Activated CD4-positive, alpha-beta T cell treated with anti-CD3 and anti-CD28 coated beads, Interleukin-2, amount 50 U/mL, for 4 hours (primary cell): ENCODE results near the gene TPPP.

Source experiments
- DNase-seq, 2 experiments: peaks; one replicate each; pipeline ENCODE4 v3.0.0-alpha.2; 2020

The TPPP gene

DNA sequence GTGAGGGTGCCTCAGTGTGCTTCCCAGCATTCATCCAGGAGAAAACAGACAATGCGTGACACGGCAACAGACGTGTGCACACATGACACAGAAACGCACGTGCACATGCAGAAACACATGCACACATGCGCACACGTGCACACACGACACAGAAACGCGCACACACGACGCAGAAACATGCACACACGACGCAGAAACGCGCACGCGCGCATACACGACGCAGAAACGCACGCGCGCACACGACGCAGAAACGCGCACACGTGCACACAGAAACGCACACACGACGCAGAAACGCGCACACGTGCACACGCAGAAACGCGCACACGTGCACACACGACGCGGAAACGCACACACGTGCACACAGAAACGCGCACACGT is 16.5 kb downstream of the TPPP start:
- DNase-seq, result no peak

DNA sequence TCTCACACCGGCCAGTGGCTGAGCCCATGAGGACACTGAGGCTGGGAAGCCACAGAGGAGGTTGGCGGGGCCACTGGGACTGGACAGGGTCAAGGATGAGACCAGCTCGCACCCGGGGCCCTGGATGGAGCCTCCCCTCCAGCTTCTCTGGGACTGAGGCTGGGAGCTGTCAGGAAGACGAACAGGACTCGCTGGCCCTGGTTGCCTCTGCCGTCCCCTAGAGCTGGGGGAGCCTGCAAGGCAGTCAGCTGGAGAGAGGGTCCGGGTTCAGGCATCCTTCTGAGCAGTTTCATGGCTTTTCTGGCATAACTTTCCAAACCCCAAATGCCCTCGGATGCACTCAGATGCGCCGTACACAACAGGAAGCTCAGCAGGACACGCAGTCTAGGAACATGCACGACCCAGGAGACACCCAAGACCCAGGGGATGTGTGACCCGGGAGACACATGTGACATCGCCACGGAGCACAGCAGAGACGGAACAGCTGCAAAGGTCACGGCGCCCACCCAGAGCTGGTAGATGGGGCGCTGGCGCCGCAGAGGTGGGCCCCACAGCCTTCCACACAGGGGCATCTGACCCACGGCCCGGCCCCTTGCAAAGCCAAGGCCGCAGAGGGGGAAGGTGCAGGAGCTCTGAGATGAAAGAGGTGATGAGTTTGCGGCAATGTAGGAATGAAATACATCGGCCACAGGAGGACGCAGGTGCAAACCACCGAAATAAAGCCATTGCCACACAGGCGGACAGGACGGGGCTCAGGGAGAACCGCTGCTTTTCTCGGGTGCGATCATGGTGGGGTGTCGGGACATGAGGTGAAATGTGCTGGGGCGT is 17.1 kb downstream of the TPPP start:
- DNase-seq, result no peak

DNA sequence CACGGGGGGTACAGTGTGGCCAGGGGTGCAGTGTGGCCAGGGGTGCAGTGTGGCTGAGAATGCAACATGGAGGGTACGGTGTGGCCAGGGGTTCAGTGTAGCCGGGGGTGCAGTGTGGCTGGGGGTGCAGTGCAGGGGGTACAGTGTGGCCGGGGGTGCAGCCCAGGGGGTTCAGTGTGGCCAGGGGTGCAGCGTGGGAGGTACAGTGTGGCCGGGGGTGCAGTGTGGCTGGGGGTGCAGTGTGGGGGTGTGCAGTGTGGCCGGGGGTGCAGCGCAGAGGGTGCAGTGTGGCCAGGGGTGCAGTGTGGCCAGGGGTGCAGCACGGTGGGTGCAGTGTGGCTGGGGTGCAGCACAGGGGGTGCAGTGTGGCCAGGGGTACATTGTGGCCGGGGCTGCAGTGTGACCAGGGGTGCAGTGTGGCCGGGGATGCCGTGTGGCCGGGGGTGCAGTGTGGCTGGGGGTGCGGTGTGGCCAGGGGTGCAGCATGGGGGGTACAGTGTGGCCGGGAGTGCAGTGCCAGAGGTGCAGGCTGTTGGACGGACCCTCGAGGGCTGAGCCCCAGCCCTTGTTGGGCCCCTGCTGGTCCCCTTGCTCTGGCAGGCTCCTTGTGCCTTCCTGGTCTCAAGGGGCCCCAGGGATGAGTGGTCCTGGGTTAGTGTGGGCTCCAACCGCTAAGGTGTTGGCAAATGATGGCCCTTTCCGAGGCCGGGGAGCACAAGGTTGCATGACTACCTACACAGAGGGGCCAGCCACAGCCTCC is 17.9 kb downstream of the TPPP start:
- DNase-seq, result no peak

DNA sequence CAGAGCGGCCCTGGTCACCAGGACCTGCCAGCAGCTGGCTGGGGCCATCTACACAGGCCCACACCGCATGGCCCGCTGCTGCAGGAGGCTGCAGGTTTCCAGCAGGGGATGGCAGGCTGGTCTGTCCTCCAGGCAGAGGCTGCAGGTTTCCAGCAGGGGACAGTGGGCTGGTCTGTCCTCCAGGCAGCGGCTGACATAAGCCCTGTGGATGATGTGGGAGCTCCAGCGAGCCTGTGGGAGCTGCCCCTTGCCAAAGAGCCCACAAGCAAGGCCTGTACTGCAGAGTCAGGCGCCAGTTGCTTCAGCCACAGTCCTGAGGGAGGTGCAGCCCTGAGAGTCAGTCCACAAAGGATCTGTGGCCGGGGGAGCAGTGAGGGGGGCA is 18.5 kb downstream of the TPPP start:
- no peak for DNase-seq

DNA sequence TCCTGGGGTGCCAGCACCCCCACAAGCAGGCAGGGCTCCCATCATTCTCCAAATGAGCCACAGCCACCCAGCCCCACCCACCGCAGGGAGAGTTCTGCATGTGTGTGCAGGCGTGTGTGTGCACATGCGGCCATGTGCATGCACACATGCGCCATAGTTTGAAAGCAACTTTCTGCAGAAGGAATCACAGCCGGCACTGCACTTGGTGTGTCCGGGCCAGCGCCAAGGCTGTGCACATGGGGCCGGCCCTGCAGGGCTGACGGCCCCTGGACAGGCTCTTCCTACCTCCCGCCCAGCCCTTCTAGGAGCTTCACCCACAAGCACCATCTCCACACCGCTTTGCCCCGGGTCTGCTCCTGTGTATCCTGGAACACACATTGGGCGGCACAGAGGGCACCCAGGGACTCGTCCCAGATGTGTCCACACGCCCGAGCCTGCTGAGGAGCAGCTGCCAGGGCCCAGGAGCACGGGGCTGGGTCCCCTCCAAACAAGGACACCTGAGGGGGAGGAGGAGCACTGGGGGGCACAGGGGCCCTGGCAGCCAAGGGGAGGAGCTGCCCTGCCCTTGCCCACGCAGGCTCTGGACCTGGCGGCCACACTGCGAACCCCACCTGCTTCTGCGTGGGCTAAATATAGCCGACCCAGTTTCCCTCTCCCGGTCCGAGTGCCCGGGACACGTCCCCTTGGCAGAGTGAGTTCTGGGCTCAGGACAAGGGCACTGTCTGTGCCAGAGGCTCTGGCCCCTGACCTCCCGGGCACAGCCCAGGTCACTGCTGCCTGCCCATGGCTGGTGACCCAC is 19.1 kb downstream of the TPPP start:
- no peak for DNase-seq

DNA sequence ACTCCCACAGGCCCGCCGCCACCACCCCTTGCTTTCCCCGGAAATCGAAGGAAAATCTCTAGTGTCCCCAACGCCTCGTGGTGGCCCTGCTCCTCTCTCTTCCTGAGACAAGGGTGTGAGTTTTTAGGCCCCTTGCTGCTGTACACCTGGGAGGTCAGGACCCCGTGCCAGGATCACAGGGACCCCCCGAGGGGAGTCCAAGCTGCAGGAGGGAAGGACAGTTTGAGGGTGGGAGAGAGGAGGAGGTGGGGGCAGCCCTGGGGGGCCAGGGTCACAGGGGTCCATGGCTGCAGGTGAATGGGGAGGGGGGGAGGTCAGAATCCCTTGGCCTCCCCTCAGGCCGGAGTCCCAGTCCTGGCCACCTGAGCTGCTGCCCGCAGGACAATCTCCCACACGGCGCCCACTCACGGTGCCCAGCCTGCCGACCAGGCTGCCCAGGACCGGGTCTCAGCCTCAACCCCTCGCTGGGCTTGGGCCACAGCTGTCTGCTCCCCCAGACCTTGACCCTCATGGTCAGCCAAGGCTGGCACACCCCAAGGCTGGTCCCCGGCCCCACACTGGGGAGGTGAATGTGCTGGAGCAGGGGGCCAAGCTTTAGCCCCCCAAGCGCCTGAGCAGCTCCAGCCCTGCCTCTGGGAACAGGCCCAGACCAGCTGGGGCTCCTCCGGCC is 19.9 kb downstream of the TPPP start:
- DNase-seq, result no peak

DNA sequence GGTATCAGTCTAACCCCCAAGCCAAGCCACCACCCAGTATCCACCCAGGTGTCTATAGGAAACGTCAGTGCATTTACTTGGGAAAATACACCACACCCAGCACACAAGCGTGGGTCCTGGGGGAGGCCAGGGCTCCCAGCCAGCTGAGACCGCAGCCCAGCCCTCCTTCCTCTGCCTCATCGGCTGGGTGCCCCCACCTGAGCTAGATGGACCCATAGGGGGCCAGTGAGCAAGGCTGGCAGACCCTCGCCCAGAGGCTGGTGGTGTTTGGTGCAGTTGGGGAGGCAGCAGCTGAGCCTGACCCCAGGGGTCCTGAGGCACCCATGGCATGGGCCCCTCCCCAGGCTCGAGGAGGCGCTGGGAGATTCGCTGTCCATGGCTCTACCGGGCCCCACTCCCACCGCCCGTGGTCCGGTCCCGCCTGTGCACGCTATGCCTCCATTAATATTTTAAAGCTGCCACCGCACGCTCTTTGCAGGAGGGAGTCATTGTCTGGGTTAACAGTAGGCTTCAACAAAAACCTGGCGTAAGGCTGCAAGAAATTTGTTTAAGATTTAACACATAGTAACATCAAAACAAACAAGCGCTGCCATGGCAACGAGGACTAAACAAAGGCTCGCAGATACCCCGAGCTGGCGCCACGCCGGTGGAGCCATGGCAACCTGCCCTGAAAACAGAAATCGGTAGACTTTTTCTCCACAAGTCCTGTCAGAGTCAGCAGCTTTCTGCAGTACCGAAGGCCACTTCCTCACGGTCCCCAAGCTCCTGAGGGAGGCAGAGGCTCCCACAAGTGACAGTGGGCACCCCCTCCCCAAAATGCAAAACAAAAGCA is 20.6 kb downstream of the TPPP start:
- DNase-seq, result peak; percentile 63 to 64

DNA sequence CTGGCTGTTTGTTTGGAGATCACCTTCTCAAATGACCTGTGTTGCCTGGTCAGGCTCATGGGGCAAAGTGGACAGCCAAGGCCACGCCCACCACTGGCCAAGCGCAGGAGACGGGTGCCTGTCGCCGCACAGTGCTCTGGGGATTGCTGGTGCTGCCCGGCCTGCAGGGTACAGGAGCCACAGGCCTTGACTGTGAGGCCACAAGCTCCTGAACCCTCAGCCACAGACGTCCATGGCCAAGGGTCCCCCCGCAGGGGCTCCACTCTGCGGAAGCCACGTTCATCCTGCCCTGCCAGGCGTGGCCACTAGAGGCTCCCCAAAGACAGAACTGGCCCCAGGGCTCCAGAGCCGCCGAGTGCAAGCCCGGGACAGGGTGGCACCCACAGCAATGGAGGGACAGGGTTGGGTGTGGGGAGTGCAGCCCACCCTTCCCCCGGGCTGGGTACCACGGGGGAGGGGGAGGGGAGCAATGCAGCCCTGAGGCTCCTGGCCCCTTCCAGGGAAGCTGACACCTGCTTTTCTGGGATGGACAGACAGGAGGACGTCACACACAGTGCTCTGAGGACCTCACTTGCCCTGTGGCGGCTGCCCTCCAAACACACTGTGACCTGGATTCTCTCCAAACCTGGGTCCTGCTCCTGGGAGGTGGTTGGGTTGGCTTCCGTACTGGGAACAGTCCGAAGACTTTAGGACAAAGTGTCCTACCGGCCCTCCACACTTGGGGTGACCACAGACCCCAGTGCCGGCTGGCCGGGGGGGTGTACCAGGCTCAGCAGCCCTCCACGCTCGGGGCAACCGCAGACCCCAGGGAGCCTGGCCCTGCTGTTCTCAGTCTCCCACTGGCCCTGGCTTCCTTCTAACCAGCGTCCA is 21.5 kb downstream of the TPPP start:
- DNase-seq, result peak; percentile 62 to 63

DNA sequence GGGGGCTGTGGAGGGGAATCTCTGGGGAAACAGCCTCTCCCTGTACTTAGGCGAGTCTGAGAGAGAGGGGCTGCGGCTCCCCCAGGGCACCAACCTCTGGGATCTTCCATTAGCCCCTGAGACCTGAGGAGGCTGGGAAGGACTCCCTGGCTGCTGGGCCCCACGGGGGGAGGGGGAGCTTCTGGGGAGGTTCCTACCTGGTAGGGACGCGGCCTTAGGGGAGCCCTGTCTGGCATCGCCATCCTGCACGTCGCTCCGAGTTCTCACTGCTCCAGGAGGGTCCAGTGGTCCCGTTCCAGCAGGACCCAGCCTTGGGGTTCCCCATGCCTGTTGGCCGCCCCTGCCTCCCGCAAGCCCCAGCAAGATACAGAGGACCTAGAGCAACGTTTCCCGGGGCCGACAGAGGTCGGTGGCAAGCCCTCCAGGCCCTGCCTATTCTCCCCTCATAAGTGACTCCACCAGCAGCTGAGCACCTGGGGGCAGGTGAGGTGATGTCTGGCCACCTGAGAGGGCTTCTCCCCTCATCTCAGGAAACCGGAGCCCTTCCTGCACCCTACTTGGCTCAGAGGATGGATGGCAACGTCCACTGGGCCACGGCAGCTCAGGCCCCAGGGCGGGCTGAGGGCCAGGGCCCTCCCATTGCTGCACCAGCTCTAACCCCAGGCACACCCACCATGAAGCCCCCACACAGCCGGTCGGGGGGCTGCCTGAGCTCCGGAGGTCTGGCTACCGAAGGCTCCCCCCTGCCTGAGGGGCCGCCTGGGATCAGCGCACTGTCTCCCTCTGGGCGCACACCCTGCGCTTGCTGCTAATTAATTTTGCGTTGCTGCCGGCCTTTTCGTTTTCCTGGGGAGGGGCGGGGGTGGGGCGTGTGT is 22.5 kb downstream of the TPPP start:
- DNase-seq, result no peak

DNA sequence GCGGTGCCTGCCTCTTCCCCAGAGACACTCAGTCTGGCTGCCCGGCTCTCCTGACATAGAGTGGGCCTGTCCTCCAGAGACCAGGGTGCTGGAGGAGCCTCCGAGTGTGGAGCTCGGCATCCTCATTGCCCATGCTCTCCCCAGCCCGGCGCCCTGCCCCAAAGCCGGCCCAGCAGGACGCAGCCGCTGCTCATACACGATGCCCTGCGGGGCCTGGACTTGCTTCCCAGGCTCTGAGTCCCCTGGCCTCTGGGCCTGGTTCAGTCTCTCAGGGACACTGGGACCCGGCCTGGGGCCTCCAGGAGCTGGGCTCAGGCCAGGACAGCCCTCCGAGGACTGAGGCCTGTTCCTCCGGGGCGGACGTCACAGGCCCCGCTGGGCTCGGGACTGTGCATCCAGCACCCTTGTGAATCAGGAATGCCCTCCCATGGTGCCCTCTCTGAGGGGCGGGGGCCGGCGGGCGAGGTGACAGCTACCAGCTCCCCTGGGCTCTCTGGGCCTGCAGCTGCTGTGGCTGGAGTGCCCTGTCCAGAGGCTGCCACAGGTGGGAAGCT is 23.2 kb downstream of the TPPP start:
- no peak for DNase-seq

DNA sequence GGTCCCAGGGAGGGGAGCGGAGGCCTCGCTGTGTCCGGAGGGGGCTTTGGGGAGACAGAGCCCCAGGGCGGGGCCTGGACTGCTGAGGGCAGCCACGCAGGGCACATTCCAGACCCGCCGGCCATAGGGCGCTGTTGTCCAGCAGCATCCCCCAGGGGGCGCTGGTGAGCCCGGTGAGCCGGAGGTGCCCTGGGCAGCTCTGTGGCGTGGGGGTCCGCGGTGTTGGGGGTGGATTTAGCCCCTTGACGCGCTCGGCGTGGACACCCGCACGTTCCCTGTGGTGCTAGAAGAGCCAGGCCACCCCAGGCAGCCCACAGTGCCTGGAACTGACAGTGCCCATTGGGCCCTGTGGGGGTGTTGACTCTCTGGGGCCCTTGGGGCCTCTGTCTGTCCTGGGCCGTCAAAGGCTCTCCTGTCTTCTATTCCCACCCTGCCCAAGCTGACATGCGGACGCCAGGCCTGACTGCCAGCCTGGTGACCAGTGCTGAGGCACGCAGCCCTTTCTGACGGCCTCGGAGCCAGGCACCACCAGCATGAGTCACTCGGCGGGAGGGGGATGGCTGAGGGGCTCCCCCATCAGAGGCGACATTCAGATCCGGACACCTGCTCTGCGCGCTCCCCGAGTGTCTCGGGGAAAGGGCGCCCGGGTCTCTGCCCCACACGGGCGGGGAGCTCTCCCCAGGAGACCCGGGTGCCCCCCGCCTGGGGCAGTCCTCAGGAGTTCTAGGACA is 23.9 kb downstream of the TPPP start:
- no peak for DNase-seq

DNA sequence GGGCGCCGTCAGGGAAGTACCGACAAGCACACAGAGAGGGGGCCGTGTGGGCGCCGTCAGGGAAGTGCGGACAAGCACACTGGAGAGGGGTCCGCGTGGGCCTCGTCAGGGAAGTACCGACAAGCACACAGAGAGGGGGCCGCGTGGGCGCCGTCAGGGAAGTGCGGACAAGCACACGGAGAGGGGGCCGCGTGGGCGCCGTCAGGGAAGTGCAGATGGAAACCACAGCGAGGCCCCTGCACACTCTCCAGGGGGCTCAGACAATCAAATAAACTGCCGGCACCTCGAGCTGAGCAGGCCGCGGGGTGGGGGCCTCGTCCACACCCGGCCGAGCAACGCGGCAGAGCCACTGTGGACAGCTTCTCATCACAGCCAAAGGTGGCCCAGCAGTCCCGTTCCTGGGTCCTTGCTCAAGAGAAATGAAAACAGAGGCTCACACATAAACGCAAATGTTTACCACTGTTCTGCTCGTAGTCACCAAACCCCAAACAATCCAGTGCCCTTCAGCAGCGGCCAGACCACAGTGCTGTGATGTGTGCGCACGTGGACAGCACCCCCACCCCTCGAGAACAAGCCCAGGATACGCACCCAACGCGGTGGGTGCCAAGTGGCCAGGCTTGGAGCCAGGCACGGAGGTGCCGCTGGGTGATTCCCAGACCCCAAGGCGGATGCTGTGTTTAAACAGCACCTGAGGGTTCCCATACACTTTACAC is 24.7 kb downstream of the TPPP start:
- no peak for DNase-seq

DNA sequence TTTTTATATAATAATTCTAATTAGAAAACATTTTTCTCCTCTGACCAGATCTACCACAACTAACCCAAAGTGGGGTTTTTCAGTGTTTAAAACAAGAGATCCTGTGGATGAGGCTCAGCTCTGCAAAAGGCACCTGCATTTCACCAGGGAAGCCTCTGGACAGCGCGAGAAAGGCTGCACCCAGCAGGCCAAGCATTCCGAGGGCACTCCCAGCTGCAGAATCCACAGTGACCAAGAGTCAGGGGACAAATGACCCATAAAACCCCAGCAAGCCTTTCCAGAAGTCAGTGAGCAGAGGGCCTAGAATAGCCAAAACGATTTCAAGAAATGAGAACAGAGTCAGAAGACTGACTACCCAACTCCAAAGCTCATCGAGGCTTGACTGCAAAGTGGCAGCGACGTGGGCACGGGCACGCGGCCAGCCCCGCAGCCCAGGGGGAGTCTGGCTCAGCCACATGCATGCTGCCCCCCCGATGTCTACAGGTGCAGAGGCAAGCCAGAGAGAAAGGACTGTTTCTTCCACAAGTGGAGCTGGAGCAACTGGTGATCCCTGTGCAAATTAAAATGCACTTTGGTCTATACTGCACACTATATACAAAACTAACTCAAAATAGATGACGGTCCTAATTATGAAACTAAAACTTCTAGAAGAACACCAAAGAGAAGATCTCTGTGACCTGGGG is 26.2 kb downstream of the TPPP start:
- DNase-seq, result no peak

DNA sequence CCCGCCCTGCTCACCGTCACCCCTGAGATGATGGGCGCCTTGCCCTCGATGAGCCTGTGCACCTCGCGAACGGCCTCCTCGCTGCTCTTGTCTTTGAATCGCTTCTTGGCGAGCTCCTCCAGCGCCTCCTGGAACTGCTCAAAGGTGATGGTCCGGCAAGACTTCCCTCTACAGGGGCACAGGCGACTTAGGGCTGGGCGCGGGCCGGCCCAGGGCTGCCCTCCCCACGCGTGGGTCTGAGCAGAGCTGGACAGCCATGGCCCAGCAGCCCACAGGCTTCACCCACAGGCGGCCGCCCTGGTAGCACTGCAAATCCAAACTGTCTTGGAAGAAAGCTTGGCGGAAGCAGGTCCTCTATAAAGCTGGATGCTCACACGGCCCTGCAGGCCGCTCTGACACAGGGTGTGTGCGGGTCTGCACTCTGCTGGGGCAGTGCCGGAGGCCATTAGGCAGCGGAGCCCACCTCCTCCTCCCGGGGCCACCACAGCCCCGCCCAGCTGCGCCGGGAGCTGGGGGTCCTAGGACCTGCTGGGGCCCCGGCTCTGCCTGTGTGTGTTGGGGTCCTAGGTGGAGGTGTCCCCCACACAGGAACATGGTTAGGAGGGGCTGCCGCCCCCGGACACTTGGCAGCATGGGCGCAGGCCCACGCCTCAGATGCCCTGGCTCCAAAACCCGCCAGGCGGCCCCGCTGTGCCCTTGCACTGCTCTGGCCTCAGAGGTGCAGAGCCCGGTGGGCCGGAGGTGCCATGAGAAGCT is 27.0 kb downstream of the TPPP start:
- no peak for DNase-seq

DNA sequence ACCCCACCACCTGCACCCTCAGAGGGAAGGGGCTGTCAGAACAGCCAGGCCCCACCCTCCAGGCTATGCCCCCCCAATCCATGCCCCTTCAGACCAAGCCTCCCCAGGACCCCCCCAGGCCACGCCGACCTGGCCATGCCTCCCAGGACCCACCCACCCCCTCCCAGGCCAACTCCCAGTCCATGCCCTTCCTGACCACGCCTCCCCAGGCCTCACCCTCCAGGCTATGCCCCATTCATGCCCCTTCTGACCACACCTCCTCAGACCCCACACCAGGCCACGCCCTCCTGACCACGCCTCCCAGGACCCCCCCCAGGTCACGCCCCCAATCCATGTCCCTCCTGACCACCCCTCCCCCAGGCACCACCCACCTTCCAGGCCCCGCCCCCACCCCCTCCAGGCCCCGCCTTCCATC is 27.6 kb downstream of the TPPP start:
- no peak for DNase-seq

DNA sequence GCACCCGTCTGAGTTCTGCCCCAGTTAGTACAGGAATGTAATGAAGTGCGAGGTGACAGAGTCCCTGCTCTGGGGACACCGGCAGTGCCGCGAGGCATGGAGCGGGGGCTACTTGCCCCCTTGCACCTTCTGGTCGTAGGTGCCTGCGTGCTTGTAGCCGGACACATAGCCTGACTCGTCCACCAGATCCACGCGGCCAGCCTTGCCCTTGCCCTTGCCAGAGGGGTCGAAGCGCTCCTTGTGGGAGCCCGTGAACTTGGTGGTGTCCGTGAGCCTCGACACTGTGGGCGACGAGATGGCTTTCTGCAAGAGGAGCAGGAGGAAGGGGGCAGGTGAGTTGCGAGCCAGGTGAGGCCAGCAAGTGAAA is 28.2 kb downstream of the TPPP start:
- DNase-seq, result no peak
